Naive B cell (primary cell): ENCODE data around the gene PECR. TPM values are rescaled to one million over a fixed set of nuclear protein-coding genes. Genes with fewer than 3 reads are reported as not detected.
"Not testable (repeated sequence)": the region's sequence is repeated elsewhere in the genome, so short reads cannot be mapped to it uniquely, and the experiment has no call there.

Source experiments
- ATAC-seq, 2 donors: fragments of 150-1000 bp; cut with Tn5 transposase; 2 replicates each; pipeline ENCODE4 v1.10.0; 2021; ENCODE audit warnings: low read depth in 2 of 2, mild to moderate bottlenecking in 2 of 2, moderate library complexity in 2 of 2
- DNase-seq: peaks from one replicate; pipeline ENCODE4 v3.0.0; 2022
- H3K27ac Mint-ChIP-seq, 6 donors: one replicate each; pipeline ENCODE4 v1.8.0; 2020 to 2022; ENCODE audit warnings: mild to moderate bottlenecking in 6 of 6, mixed read lengths in 6 of 6, moderate library complexity in 5 of 6, inconsistent platforms in 2 of 6
- H3K27me3 Mint-ChIP-seq, 3 donors: one replicate each; pipeline ENCODE4 v1.8.0; 2021 to 2022; ENCODE audit warnings: mixed read lengths in 3 of 3, mild to moderate bottlenecking in 1 of 3
- H3K36me3 Mint-ChIP-seq, 2 donors: one replicate each; pipeline ENCODE4 v1.8.0; 2020 to 2022; ENCODE audit warnings: mixed read lengths in 2 of 2, inconsistent platforms in 1 of 2, mild to moderate bottlenecking in 1 of 2
- H3K4me1 Mint-ChIP-seq, 3 donors: one replicate each; pipeline ENCODE4 v1.8.0; 2020 to 2022; ENCODE audit warnings: mixed read lengths in 3 of 3, inconsistent platforms in 1 of 3, mild to moderate bottlenecking in 1 of 3, moderate library complexity in 1 of 3
- H3K4me3 Mint-ChIP-seq, 8 donors: one replicate each; pipeline ENCODE4 v1.8.0; 2020 to 2022; ENCODE audit warnings: mild to moderate bottlenecking in 8 of 8, mixed read lengths in 8 of 8, moderate library complexity in 8 of 8, inconsistent platforms in 2 of 8
- H3K9me3 Mint-ChIP-seq, 7 donors: one replicate each; pipeline ENCODE4 v1.8.0; 2020 to 2022; ENCODE audit warnings: mixed read lengths in 7 of 7, mild to moderate bottlenecking in 5 of 7, inconsistent platforms in 2 of 7, moderate library complexity in 1 of 7
- polyA plus RNA-seq, 6 donors: library from polyadenylated mRNA; unstranded; fragments of 300-500 nt; fragmentation: Illumina TruSeq; gene quantifications; one replicate each; pipeline ENCODE4 v1.2.3, GENCODE V29; 2021; ENCODE audit warnings: low read depth in 6 of 6

Gene PECR
- polyA plus RNA-seq, 6 donors from 2014 or later = 20.7 to 37.3 (median 24.8) TPM

GRCh38 chr2:216094701-216095100 lies 13.1 kb upstream of the PECR start:
- H3K36me3 Mint-ChIP-seq = peaks cover 0 to under 1% of the 10 kb centered on the region in 2 donors
- H3K9me3 Mint-ChIP-seq = no peaks in the 10 kb centered on the region
- ATAC-seq = no peak
- DNase-seq = no peak
- peaks cover 4 to 5% (median 5%) of the 10 kb centered on the region in 3 donors for H3K27me3 Mint-ChIP-seq
- no peak overlapping the region for H3K4me3 Mint-ChIP-seq
- no peaks in the 10 kb centered on the region for H3K4me1 Mint-ChIP-seq
- no peak overlapping the region for H3K27ac Mint-ChIP-seq

- no peak for DNase-seq
- peaks cover 5 to 9% (median 5%) of the 10 kb centered on the region in 3 donors for H3K27me3 Mint-ChIP-seq
- no peak for ATAC-seq
- H3K4me1 Mint-ChIP-seq = peaks cover 0 to 4% (median 0%) of the 10 kb centered on the region in 3 donors
- no peaks in the 10 kb centered on the region for H3K9me3 Mint-ChIP-seq
- no peak overlapping the region for H3K27ac Mint-ChIP-seq
- H3K36me3 Mint-ChIP-seq = no peaks in the 10 kb centered on the region
- H3K4me3 Mint-ChIP-seq = no peak overlapping the region
These were observed 11.0 kb upstream of the PECR start for GRCh38 chr2:216092646-216093045.

- no peak overlapping the region for H3K27ac Mint-ChIP-seq
These were observed 8.8 kb upstream of the PECR start for GRCh38 chr2:216090369-216090786.

GRCh38 chr2:216086207-216086893 lies 4.7 kb upstream of the PECR start:
- H3K4me1 Mint-ChIP-seq = peaks cover 36 to 43% (median 42%) of the 10 kb centered on the region in 3 donors
- DNase-seq (no peak), ATAC-seq (no peak)
- H3K36me3 Mint-ChIP-seq = no peaks in the 10 kb centered on the region
- H3K9me3 Mint-ChIP-seq = no peaks in the 10 kb centered on the region
- H3K4me3 Mint-ChIP-seq = no peak overlapping the region
- peak overlapping the region in 2 of 6 donors; percentile 13 to 20 for H3K27ac Mint-ChIP-seq
- H3K27me3 Mint-ChIP-seq = peaks cover 0 to 5% (median 0%) of the 10 kb centered on the region in 3 donors

More at GRCh38 chr2:216090369-216090786, 8.8 kb upstream of the PECR start:
- Mint-ChIP-seq H3K4me3 (no peak overlapping the region), H3K4me1 (peaks cover 4 to 7% (median 5%) of the 10 kb centered on the region in 3 donors), H3K27me3 (peaks cover 0 to 9% (median 0%) of the 10 kb centered on the region in 3 donors), H3K9me3 (no peaks in the 10 kb centered on the region), H3K36me3 (no peaks in the 10 kb centered on the region)
- DNase-seq (no peak), ATAC-seq (no peak)

- Mint-ChIP-seq H3K27me3 (peaks cover 0 to 5% (median 0%) of the 10 kb centered on the region in 3 donors), H3K36me3 (no peaks in the 10 kb centered on the region), H3K27ac (peak overlapping the region; percentile 64 to 98 (median 91)), H3K4me3 (peak overlapping the region; percentile 45 to 91 (median 76)), H3K9me3 (no peaks in the 10 kb centered on the region), H3K4me1 (peaks cover 42 to 57% (median 52%) of the 10 kb centered on the region in 3 donors)
- DNase-seq (peak; percentile 12), ATAC-seq (peak in 1 of 2 donors; percentile 15)
These were observed 2.9 kb upstream of the PECR start for GRCh38 chr2:216084547-216084946.

- DNase-seq (no peak), ATAC-seq (no peak)
- peaks cover 0 to under 1% (median 0%) of the 10 kb centered on the region in 3 donors for H3K27me3 Mint-ChIP-seq
- peak overlapping the region in 5 of 6 donors; percentile 27 to 97 (median 93) for H3K27ac Mint-ChIP-seq
- H3K9me3 Mint-ChIP-seq = no peaks in the 10 kb centered on the region
- peaks cover 38 to 57% (median 52%) of the 10 kb centered on the region in 3 donors for H3K4me1 Mint-ChIP-seq
- H3K36me3 Mint-ChIP-seq = no peaks in the 10 kb centered on the region
- peak overlapping the region; percentile 53 to 97 (median 91) for H3K4me3 Mint-ChIP-seq
These were observed 2.1 kb upstream of the PECR start for GRCh38 chr2:216083464-216084281.

- H3K27ac Mint-ChIP-seq = peak overlapping the region; percentile 69 to 97 (median 92)
- no peaks in the 10 kb centered on the region for H3K9me3 Mint-ChIP-seq
These were observed 1.2 kb upstream of the PECR start for GRCh38 chr2:216082805-216083204.

GRCh38 chr2:216082117-216082711 lies 605 bp upstream of the PECR start:
- peaks cover 38 to 57% (median 52%) of the 10 kb centered on the region in 3 donors for H3K4me1 Mint-ChIP-seq

More at GRCh38 chr2:216082805-216083204, 1.2 kb upstream of the PECR start:
- H3K4me1 Mint-ChIP-seq = peaks cover 38 to 57% (median 52%) of the 10 kb centered on the region in 3 donors
- peak overlapping the region; percentile 91 to 97 (median 96) for H3K4me3 Mint-ChIP-seq
- DNase-seq (peak; percentile 28), ATAC-seq (peak; percentile 26 to 31)
- no peaks in the 10 kb centered on the region for H3K36me3 Mint-ChIP-seq
- no peaks in the 10 kb centered on the region for H3K27me3 Mint-ChIP-seq

GRCh38 chr2:216081012-216081411 lies 597 bp downstream of the PECR start:
- H3K36me3 Mint-ChIP-seq = no peaks in the 10 kb centered on the region

More at GRCh38 chr2:216082117-216082711, 605 bp upstream of the PECR start:
- Mint-ChIP-seq H3K36me3 (no peaks in the 10 kb centered on the region), H3K27me3 (no peaks in the 10 kb centered on the region), H3K4me3 (peak overlapping the region; percentile 91 to 97 (median 96)), H3K27ac (peak overlapping the region; percentile 88 to 97 (median 94)), H3K9me3 (no peaks in the 10 kb centered on the region)
- ATAC-seq (peak in 1 of 2 donors; percentile 12), DNase-seq (no peak)

GRCh38 chr2:216080048-216080447 lies 1.6 kb downstream of the PECR start:
- not testable (repeated sequence) for H3K27me3 Mint-ChIP-seq, ATAC-seq, H3K27ac Mint-ChIP-seq, H3K9me3 Mint-ChIP-seq, DNase-seq, H3K36me3 Mint-ChIP-seq
- Mint-ChIP-seq H3K4me3 (peak overlapping the region in 3 of 8 donors; percentile 29 to 95 (median 47)), H3K4me1 (peaks cover 33 to 49% (median 46%) of the 10 kb centered on the region in 3 donors)

More at GRCh38 chr2:216081012-216081411, 597 bp downstream of the PECR start:
- H3K27me3 Mint-ChIP-seq = no peaks in the 10 kb centered on the region
- no peaks in the 10 kb centered on the region for H3K9me3 Mint-ChIP-seq
- peaks cover 38 to 55% (median 45%) of the 10 kb centered on the region in 3 donors for H3K4me1 Mint-ChIP-seq
- ATAC-seq (no peak), DNase-seq (no peak)
- peak overlapping the region; percentile 91 to 97 (median 96) for H3K4me3 Mint-ChIP-seq
- peak overlapping the region in 5 of 6 donors; percentile 83 to 95 (median 93) for H3K27ac Mint-ChIP-seq

GRCh38 chr2:216078776-216079175 lies 2.8 kb downstream of the PECR start:
- H3K4me1 Mint-ChIP-seq = peaks cover 30 to 47% (median 45%) of the 10 kb centered on the region in 3 donors

GRCh38 chr2:216075510-216076485 lies 5.8 kb downstream of the PECR start:
- Mint-ChIP-seq H3K4me3 (no peak overlapping the region), H3K4me1 (peaks cover 11 to 19% (median 17%) of the 10 kb centered on the region in 3 donors), H3K36me3 (peaks cover 0 to 5% of the 10 kb centered on the region in 2 donors), H3K27ac (peak overlapping the region in 1 of 6 donors; percentile 73), H3K9me3 (no peaks in the 10 kb centered on the region), H3K27me3 (no peaks in the 10 kb centered on the region)
- ATAC-seq (no peak), DNase-seq (no peak)

More at GRCh38 chr2:216078776-216079175, 2.8 kb downstream of the PECR start:
- no peaks in the 10 kb centered on the region for H3K27me3 Mint-ChIP-seq
- no peak overlapping the region for H3K4me3 Mint-ChIP-seq
- peaks cover 0 to 5% of the 10 kb centered on the region in 2 donors for H3K36me3 Mint-ChIP-seq
- no peaks in the 10 kb centered on the region for H3K9me3 Mint-ChIP-seq
- DNase-seq (no peak), ATAC-seq (no peak)
- H3K27ac Mint-ChIP-seq = no peak overlapping the region
